Stimulated activated CD8-positive, alpha-beta memory T cell treated with anti-CD3 and anti-CD28 coated beads, Interleukin-15, amount 100 ng/mL, for 24 hours (primary cell): ENCODE results near the gene ACADS.
A peak's percentile ranks its signal among the peaks of the same experiment; 100 is the strongest.

Experiments
- DNase-seq: peaks from one replicate; pipeline ENCODE4 v3.0.0-alpha.2; 2020; ENCODE audit warnings: low read depth

The ACADS gene

GRCh38 chr12:120725659-120726509 lies at the start of gene ACADS:
Gene ACADS, plus strand, starts transcription at chr12:120725826. Its CDS starts 60 bp downstream, at chr12:120725886.
- DNase-seq: peak; percentile 71

DNA sequence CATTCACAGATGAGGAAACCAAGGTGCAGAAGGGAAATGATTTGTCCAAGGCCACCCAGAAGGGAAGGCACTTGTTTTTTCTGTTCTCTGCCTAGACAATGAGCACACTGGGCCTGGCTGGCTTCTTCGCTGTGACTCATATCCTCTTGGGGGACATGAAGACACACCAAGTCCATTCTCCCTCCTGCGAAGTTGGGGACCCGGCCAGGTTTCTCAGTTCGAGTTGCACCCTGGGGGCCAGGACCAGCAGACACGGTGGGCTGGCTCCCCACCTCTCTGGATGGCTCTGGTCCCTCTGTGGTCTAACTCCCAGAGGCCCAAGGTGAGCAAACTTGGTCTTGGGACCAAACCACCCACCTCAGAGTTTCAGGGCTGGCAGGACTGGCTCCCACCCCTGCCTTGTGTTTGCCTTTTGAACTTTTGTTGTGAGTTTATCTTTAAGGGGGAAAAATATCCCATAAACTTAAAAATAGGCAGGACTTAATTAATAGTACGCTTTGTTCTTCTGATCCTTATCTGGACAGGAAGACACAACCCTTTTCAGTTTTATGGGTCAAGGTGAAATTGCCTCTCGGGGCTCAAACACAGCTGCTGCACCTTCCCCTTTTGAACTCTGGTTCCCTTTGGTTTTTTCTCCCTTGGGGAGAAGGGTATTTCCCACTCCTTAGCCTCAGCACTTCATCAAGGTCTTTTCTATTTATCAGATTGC lies 47.7 kb upstream of the ACADS start:
- DNase-seq: no peak

DNA sequence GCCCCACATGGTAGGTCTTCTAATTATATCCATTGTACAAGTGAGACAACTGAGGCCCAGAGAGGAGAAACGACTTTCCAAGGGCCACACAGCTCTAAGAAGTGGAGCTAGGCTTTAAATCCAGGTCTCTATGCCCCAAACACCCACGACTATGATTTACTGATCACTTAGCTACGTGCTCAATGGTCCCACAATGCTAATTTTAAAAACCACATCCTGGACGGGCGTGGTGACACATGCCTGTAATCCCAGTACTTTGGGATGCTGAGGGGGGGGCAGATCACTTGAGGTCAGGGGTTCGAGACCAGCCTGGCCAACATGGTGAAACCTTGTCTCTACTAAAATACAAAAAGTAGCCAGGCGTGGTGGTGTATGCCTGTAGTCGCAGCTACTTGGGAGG lies 47.1 kb upstream of the ACADS start:
- no peak for DNase-seq

GRCh38 chr12:120680165-120680738 lies 45.4 kb upstream of the ACADS start:
- DNase-seq: no peak

DNA sequence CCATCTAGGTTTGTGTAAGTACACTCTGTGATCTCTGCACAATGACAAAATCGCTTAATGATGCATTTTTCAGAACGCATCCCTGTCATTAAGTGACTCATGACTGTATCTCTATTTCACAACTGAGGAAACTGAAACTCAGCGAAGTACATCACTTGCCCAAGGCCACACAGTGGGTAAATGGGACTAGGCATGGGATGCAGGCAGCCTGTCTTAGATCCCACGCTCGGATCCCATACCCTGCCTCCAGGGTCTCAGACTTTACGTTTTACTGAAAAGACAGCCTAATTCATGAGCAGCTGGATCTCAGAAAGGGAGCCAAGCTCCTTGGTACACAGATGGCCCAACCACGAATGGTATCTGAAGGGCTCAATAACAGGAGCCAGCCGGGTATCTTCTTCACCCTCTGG lies 41.1 kb upstream of the ACADS start:
- no peak for DNase-seq

- DNase-seq: no peak
Observed at GRCh38 chr12:120685522-120685921, 40.1 kb upstream of the ACADS start.

- DNase-seq: peak; percentile 89
Observed at GRCh38 chr12:120686151-120686689, 39.4 kb upstream of the ACADS start.

DNA sequence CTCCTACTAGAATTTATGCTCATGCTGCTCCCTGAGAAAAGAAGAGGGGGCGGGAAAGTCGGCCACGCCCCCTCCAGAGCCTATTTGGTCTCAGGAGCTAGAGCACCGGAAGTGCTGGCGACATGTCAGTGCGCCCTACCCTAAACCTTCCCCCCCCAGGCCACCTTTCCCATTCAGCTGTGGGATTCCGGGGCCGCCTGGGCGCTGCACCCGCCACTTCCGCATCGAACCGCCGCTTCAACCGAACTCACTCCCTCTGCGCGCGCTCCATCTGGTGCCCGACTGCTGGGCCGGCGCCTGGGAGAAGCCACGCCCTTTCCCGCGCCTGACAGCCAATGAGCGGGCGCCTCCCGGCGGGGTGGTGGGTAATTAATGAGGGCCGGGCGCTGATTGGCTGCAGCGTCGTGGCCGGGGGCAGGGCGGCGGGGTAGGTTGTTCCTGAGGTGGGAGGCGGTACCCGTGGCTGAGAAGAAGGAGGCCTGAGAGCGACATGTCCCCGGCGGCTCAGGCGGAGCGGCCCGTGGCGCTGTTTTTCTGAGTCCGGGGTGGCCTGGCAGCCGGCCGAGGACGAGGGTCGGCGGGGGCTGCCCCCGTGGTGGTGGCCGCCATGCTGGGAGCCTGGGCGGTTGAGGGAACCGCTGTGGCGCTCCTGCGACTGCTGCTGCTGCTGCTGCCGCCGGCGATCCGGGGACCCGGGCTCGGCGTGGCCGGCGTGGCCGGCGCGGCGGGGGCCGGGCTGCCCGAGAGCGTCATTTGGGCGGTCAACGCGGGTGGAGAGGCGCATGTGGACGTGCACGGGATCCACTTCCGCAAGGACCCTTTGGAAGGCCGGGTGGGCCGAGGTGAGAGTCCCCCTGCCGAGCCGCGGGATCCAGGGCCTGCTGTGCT lies 38.7 kb upstream of the ACADS start, which contains the start of gene MLEC:
TSS of gene MLEC (plus strand) at position 460 of the 888 bp plus-strand sequence. CDS start at position 608, 148 bp downstream.
- DNase-seq: peak; percentile 96

GRCh38 chr12:120687578-120688289 lies 37.9 kb upstream of the ACADS start:
- no peak for DNase-seq

DNA sequence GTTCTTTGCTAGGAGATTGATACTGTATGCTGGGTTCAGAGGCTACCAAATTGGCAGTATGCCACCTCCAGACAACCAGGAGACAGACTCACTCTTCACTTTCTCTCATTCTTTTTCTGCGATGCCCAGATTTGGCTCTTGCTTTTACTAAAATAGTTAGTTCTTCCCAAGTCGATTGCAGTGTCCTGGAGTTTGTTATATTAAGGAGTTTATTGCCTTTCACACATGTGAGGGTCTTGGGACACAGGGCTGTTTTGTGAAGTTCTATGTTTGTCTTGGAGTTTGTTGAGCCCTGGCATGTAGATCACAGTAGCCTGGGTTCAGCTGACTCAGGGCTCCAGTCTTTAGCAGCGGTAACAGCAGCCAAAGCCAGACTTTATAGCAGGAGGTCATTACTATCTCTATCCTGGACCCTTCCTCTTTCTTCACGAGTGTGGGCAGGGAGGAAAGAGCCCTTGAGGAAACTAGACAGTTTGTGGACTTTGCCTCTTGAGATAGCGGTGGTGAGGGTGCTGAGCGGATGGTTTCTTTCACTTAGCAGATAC lies 37.0 kb upstream of the ACADS start:
- no peak for DNase-seq

DNA sequence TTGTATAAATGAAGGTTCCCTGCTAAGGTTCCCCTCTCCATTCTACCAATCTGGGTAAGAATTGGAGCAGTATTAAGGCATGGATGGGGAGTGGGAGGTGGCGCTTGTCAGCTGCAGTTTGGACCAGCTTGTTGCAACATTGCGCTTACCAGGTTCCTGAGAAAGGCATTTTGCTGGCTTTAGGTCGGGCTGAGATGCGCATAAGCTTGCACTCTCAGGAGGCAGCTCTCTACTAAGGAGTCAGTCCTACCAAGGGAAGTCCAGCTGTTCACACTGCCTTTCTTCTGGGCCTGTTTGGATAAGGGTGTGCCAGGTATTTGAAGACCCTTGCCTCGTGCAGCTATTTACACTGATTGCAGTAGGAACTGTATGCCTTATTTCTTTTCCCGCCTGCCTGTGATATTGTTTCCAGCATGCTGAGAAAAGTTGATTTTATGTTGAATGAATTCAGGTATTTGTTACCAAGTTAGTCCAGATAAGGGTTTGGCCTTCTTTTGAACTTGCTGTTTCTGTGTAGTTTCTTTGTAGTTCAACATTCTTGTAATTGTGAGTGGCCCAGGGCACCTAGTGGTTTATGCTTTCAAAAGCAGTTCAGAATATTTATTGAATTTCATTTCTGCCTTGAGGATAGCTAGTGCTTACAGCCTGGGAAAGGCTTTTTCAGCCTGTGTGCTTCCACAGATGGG lies 36.1 kb upstream of the ACADS start:
- no peak for DNase-seq

DNA sequence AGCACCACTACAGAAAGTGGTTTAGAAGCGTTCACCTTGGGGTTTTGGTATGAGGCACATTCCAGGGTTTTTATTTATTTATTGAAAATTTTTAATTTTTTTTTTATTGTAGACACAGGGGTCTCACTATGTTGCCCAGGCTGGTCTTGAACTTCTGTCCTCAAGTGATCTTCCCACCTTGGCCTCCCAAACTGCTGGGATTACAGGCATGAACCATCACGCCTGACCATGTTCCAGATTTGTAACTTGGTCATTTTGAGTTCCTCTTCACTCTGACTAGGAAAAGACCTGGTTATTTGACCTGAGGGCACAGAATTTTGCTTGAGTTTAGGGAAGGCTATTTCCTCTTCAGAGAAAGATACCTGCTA lies 35.6 kb upstream of the ACADS start:
- DNase-seq: no peak

DNA sequence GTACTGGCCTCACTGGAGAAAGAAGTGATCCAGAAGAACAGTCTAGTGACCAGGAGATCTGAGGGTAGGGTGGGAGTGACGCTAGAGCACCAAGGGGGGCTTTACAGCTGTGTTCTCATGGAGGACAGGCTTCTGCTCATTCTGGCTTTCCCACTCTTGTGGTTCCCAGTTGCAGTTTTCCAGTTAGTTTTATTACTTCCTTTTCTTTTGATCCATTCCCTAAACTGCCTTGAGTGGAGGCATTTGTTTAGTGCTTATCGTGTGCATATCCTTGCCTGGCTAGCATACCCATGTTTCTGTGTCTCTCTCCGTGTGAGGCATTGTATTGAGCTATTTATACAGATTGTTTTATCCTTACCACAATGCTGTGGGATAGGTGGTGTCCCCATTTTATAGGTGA lies 34.6 kb upstream of the ACADS start:
- no peak for DNase-seq

GRCh38 chr12:120692524-120693033 lies 33.0 kb upstream of the ACADS start:
- DNase-seq: no peak

DNA sequence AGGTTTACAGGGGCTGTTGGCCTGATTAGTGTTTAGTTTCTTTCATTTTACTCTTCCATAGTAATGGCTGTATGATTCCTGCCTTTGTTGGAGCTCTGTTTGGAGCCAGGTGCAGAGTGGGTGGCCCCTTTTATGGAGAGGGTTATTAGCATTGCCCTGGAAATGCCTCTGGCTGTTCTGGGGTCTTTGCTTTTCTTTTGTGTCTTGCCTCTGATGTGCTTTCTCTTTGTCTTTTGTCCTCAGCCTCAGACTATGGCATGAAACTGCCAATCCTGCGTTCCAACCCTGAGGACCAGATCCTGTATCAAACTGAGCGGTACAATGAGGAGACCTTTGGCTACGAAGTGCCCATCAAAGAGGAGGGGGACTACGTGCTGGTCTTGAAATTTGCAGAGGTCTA lies 31.8 kb upstream of the ACADS start:
- DNase-seq: no peak

DNA sequence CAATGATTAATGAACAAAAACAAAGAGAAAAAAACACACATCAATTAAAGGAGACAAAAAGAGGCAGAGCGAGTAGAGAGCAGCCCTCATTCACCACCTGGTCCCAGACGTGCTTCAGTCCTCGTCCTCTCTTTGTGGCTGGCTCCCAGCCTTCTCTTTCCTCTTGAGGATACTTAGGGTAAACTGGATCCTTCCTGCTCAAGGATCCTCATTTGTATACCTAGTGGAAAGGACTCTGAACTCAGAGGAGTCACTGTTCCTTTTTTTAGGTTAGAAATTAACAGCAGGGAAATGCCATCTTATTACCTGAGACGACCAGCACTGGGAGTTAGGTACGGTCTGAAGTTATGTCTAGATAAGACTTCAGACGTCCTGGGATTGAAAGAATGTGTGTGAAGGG lies 29.0 kb upstream of the ACADS start:
- DNase-seq: no peak

GRCh38 chr12:120697344-120697743 lies 28.3 kb upstream of the ACADS start:
- no peak for DNase-seq

DNA sequence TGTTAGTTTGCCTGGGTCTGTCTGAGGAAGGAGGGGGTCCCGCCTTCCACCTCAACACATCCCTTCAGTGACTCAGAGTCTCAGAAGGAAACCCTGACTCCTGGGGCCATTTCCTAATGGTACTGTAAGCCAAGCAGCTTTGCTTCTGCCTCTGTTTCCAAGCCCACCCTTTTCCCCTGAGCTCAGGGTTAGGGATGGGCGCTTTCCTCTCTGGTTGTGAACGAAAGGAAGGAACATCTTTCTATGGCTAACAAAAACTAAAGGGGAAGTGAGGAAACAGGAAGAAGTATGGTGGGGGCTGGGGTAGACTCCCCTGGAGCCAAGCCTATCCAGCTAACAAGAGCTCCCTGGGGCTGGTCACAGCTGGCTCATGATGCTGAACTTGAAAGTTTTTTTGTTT lies 27.0 kb upstream of the ACADS start:
- no peak for DNase-seq

DNA sequence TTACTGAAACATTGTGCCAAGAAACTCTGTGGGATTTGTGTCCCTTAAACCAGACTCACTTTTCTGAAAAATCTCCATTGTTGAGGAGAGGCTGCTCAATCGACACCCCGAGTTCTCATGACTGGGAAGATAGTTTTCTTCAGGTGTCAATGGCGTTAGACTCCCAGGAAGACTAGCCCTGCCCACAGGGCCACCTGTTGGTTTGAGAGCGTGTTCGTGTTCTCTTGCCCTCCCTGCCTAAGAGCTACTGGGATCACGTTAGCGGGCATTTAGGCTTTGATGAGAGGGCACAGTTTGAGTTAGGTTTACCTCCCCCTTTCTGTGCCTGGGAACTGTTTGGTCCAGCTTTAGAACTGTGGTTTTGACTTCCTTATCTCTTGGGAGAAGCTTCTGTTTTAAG lies 26.1 kb upstream of the ACADS start:
- no peak for DNase-seq

DNA sequence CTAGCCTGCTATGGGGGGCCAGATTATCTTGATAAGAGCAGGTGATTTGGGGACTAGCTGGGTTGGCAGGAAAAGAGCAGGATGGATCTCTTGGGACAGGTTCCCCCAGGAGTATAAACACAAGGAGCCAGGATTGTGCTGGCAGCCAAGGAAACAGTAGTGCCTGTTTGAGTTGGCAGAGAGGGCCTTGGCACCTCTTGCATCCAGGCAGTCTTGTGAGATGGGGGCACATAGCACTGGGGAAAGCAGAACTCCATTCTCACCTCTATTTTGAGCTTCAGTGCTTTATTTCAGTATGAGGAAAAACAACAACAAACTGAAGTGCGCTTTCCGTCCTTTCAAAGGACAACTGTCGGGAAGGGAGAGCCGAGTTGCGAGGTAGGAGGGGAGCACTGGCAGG lies 24.7 kb upstream of the ACADS start:
- DNase-seq: no peak
